ENCODE data around the gene SPSB3.

SPSB3 gene

DNA sequence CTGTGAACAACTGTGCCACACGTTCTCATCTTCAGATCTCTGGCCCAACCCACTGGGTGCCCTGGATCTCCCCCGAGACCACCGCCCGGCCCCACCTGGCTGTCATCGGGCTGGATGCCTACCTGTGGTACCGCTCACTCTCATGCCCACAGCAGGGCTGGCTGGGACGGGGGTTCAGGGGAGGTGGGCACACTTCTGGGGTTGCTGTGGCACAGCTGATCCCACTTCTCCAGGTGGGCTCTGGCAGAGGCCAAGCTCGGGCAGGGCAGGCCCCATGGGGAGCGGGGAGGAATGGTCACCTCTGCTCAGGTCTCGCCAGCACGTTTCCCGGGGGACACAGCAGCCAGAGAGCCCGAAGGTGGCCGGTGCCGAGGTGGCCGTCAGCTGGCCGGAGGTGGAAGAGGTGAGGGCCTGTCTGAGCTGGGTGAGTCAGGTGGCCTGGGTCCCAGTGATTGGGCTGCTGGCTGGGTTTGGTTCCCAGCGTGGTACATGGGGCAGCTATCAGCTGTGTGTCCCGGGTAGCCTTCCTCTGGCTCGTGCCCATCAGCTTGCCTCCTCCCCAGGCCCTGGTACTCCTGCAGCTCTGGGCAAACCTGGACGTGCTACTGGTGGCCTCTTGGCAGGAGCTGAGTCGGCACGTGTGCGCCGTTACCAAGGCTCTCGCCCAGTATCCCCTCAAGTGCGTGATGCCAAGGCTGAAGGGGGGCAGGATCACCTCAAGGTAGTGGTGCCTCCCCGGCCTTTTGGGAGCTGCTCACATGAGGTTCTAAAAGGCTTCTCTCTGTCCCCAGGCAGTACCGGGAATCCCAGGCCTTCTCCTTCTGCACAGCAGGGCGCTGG, 7.1 kb downstream of the SPSB3 start:
- DNase-seq (ENCODE audit: low spot score), result no peak

DNA sequence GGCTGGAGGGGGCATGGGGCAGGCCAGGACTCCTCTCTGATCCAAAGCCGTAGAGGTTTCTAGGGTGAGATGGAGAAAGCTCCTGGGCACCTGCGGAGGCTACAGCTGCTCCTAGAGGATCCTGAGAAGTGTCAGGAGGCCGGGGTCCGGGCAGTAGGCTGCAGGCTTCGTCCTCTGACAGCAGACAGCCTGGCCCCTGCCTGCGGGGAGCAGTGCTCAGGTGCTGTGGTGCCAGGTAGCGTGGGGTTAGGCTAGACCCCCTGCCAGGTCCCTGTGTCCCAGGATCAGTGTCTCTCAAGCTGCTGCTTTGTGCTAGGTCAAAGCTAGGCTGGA, 8.0 kb downstream of the SPSB3 start:
- no peak for DNase-seq (ENCODE audit: low spot score)

DNA sequence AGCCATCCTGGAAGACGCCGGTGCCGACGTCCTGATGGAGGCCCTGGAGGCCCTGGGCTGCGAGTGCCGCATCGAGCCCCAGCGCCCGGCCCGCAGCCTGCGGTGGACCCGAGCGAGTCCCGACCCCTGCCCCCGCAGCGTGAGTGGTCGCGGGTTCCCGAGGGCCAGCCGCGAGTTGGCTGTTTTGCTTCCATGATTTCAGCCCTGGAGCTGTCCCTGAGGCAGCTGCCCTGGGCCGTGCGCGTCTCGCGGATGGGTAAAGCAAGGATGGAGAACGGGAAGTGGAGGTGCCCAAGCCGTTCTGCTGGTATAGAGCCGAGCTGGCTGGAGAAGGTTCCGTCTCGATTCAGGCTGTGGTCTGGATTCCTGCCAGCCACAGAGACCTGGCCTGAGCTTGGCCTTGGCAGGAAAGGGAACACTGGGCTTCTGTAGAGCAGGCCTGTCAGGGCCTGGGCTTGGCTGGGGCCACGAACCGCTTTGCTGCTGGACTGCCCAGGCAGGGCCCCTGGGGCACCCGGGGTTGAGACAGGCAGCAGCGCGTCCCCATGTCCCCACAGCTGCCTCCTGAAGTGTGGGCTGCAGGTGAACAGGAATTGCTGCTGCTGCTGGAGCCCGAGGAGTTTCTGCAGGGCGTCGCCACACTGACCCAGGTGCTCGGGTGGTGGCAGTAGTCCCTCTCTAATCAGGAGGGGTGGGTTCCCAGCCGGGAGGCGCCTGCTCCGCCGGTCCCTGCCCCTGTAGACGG, 8.5 kb downstream of the SPSB3 start:
- peak; percentile 59 for DNase-seq (ENCODE audit: low spot score)

DNA sequence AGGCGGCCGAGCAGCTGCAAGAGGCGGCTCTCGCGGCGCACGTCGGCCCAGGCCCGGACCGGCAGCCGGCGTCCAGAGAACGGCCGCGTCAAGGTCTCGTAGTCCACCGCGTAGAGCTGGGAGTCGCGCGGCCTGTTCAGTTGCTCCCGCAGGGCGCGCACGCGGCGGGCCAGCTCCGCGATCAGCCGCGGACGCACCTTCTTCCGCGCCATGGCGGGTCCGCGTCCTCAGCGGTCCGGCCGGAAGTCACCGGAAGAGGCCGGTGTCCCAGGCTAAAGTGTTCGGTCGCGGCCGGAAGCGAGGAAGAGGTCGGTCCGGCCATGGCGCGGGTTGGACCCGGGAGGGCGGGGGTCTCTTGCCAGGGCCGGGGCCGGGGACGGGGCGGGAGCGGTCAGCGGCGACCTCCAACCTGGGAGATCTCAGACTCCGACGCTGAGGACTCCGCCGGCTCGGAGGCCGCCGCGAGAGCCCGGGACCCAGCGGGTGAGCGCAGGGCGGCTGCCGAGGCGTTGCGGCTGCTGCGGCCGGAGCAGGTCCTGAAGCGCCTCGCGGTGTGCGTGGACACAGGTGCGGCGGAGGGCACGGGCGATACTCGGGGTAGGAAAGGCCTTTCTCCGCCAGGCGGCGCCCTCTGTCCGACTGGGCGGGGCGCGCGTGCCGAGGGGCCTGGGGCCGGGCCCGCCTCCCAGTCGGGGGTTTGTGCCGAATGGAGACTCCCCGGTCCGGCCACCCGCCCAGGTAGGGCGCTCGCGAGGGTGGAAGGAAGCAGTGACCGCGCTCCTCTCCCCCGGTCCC, 9.3 kb downstream of the SPSB3 start, which contains the start of gene MRPS34:
Gene MRPS34, minus strand, starts transcription at position 227 of the 795 bp plus-strand sequence. Its CDS starts 15 bp downstream, at position 212.
- peak; percentile 80 for DNase-seq (ENCODE audit: low spot score)

DNA sequence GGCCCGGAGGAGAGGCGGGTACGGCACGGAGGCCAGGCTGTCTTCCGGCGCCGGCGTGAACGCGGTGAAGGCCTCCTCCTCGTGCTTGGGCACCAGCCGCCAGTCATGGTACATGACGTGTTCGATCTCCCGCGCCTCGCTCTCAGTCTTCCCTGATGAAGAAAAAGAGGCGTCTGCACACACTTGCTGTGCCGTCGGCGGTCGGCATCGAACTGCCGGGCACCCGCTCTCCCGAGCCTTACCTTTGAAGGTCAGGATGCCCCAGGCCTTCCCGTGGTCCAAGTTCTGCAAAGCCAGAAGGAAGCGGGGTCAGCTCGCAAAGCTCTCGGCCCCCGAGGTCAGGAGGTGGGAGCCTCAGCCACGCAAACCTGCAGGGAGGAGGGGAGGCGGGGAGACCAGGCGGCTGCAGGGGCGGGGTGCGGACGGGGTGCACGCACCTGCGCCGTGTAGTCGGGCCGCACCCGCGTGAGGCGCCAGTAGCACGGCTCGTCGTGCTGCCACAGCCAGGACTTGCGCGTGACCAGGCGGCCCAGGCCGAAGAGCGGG, 9.9 kb downstream of the SPSB3 start, which contains the start of gene EME2:
Gene EME2, plus strand, starts transcription at position 449 of the 546 bp plus-strand sequence. CDS start 418 bp downstream, outside the sequence.
- DNase-seq (ENCODE audit: low spot score), result peak; percentile 35

DNA sequence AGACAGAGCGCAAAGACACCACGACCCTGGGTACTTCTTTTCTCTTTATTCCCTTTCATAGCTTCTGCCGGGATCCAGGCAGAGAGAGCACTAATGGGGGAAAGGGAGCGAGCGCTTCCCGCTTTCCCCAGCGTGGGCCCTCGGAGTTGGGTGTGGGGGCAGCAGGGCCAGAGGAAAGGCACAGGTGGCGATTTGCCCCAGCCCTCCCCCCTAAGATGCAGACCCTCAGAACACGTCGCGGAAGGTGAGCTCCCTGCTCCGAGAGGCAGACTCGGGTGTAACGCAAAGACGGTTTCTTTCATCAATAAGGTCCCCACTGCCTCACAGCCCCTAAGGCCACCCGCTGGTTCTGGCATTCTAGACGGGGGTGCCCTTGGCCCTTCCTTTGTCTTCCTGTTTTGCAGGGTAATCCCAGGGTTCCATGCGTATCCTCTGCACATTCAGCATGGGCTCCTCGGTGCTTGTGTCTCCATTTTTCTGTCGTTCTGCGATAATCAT, 10.5 kb downstream of the SPSB3 start:
- DNase-seq (ENCODE audit: low spot score), result no peak

DNA sequence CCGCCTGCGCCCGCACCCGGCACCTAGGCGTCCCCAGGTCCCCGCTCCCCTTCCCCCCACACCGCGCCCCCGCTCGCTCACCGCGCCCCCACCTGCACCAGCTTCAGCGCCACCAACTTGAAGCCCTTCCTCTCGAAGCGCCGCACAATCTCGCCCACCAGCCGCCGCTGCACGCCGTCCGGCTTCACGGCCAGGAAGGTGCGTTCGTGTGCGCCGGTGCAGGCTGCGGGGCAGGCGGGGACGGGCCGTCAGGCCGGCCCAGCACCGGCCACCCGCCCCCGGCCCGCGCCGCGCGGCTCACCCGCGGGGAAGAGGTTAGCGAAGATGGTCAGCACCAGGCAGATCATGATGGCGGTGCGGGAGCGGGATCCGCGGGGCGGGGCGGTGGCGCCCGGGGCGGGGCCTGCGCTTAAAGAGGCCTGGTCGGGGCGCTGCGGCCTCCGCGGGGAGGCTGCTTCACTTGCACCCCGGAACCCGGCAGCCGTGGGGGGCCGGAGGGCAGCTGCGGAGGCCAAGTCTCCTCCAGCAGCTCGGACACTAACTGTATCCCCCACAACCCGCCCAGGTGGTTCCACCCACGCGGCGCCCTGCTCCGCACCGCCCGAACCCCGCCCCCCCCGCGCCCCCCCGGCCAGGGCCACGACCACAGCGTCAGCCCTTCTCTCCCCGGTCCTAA, 11.0 kb downstream of the SPSB3 start, which contains the start of gene NME3:
Gene NME3, minus strand, starts transcription at position 356 of the 676 bp plus-strand sequence. Its CDS starts 9 bp downstream, at position 347.
- peak; percentile 75 for DNase-seq (ENCODE audit: low spot score)

DNA sequence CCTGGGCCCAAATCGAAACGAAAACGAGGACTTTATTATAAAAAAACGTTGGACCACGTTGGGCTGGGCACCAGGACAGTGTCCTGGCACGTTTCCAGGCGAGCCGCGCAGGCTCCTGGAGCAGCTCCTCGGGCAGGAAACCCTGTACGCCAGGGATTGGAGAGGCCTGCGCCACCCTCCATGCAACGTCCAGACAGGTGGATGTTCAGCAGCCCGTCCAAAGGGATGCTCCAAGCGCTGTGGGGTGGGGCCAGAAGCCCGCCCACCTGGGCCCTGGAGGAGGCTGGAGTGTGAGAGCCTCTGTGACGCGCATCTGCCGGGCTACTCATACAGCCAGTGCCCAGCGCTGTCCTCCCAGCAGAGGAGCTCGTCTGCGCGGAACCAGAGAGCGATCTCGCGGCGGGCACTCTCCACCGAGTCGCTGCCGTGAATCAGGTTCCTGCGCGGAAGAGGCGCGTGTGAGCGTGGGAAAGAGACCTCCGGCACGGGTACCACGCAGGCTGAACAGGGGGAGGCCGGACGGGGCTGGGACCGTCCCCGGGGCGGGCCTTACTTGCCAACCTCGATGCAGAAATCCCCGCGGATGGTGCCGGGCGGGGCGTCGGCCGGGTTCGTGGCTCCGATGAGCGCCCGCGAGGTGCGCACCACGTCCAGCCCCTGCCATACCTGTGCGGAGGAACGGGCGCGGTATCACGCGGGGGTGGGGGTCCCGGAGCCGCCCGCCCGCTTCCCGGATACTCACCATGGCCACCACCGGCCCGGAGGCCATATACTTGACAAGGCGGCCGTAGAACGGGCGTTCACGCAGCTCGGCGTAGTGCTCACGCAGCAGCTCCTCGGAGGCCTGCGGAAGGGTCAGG, 11.8 kb downstream of the SPSB3 start:
- peak; percentile 43 for DNase-seq (ENCODE audit: low spot score)

DNA sequence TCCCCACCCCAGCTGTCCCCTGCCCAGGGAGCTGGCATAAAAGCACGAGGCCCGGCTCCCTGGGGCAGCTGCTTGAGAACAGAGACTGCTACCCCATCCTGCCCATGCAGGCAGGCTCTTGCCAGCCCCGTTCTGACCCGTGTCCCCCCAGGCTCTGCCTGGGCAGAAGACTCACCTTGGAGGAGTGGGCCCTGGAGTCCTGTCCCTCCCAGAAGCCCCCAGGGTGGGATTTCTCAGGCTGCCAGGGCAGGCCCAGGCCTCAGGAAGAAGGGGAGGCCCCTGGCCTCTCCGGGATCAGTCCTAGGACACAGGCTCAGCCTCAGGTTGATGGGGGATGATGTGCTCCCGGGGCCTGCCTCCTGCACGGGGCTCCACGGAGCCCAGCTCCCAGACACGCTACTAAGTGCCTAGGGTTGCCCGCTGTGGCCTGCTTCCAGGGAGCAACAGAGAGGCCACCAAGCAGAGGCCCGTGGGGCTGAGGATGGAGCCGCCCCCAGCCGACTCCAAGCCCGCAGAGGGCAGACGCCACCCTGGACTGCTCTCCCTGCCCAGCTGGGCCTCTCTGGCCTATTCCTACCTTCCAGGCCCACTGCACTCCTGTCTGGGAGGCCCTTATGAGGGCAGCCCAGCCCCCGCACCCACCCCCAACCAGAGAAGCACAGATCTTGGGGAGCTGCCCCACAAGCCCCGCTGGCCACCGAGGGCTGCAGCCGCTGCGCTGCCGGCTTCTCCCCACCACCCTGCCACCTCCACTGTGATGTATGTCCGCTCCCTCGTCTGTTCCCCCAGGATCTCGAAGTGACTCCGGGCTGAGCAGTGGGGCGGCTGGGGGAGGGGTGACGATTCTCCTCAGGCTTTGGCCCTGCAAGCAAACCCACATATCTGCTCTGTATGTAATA, 12.7 kb downstream of the SPSB3 start:
- no peak for DNase-seq (ENCODE audit: low spot score)

DNA sequence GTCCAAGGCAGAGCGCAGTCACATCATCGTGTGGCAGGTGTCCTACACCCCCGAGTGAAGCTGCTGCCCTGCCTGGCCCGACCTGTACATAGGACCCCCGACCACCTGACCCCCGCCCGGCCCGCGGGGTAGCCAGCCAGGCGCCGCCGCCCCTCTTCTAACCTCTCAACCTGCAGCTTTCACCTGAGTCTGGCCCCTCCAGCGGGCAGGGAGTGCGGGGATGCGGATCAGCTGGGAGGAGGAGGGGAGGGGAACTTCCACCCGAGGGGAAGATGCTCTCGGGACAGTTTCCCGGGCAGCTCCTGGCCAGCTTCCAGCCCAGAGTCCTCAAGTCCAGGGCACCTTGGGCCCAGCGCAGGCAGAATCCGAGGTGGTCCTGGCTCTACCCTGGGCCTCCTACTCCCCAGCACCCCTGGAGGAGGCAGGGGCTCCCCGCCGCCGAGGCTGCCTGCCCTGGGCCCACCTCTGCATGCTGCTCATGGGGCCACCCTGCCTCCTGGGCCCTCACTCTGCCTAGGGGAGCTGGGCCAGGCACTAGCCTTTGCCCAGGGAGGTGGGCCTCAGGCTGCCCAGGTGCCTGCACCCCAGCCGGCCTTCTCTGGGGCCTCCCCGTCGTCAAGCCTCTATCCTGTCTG, 13.5 kb downstream of the SPSB3 start:
- no peak for DNase-seq (ENCODE audit: low spot score)

DNA sequence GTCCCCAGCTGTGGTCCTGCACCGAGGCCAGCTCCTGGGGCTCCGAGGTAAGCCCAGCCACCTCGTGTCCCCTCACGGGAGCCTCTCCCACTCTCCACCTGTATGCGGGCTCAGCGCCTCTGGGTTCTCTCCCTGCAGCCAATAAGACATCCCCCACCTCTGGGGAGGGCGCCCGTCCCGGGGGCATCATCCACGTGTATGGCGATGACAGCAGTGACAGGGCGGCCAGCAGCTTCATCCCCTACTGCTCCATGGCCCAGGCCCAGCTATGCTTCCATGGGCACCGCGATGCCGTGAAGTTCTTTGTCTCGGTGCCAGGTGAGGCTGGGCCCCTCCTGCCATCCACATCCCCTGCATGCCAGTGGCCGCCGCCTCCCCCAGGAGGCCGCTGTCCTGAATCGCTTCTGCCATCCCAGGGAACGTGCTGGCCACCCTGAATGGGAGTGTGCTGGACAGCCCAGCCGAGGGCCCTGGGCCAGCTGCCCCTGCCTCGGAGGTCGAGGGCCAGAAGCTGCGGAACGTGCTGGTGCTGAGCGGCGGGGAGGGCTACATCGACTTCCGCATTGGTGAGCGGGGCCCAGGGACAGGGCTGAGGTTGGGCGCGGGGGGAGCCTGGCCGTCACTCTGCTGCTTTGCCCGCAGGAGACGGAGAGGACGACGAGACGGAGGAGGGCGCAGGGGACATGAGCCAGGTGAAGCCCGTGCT, 14.2 kb downstream of the SPSB3 start:
- DNase-seq (ENCODE audit: low spot score), result no peak

DNA sequence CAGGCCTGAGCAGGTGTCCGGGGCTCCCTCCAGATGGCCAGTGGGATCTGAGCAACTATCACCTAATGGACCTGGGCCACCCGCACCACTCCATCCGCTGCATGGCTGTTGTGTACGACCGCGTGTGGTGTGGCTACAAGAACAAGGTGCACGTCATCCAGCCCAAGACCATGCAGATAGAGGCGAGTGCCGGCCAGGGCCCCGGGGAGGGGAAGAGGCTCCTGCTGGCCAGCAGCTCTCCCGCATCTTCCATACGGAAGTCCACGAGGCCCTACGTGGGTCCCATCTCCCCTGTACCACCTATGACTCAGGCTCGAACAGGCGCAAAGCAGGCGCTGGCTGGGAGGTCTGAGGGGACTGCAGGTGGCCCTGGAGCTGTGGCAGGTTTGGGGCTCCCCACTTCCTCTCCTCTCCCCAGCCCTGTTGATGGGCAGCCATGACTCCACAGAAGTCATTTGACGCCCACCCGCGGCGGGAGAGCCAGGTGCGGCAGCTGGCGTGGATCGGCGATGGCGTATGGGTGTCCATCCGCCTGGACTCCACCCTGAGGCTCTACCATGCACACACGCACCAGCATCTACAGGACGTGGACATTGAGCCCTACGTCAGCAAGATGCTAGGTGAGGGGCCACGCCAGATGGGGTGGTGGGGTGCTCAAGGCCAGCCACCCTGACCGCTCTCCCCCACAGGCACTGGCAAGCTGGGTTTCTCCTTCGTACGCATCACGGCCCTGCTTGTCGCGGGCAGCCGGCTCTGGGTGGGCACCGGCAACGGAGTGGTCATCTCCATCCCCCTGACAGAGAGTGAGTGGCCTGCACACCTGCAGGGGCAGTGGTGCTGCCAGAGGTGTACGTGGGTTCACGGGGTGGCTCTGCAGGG, 15.0 kb downstream of the SPSB3 start:
- DNase-seq (ENCODE audit: low spot score), result no peak

DNA sequence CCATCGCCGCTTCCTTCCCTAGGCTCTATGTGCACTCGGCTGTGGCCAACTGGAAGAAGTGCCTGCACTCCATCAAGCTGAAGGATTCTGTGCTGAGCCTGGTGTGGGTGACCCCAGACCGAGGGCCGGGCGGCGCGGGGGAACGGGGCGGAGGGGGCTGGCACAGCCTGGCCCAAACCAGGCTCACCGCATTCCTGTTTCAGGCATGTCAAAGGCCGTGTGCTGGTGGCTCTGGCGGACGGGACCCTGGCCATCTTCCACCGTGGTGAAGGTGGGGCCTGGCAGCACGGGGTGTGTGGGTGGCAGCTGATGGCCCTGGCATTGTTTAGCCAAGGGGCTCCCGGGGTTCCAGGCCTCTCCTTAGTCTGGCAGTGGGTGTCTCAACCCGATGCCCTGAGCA, 15.7 kb downstream of the SPSB3 start:
- DNase-seq (ENCODE audit: low spot score), result no peak

DNA sequence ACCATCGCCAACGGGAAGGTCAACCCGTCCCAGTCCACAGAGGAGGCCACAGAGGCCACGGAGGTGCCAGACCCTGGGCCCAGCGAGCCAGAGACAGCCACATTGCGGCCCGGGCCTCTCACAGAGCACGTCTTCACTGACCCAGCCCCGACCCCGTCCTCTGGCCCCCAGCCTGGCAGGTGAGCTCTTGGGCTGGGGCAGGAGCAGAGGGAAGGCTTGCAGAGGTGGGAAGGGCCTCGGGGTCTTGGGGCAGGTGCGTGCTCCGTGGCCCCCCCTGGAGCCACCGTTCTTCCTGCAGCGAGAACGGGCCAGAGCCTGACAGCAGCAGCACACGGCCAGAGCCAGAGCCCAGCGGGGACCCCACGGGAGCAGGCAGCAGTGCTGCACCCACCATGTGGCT, 16.1 kb downstream of the SPSB3 start:
- no peak for DNase-seq (ENCODE audit: low spot score)

DNA sequence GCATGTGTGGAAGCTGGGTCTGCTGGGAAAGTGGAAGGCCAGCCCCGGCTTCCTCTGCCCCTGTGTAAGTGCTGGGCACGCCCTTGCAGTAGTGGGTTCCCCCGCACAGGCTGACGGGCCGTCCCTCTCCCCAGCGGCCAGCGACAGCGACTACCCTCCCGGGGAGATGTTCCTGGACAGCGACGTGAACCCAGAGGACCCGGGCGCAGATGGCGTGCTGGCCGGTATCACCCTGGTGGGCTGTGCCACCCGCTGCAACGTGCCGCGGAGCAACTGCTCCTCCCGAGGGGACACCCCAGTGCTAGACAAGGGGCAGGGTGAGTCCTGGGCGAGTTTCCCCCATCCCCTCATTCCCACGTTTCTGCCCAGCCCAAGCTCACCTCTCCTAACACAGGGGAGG, 16.5 kb downstream of the SPSB3 start:
- no peak for DNase-seq (ENCODE audit: low spot score)

DNA sequence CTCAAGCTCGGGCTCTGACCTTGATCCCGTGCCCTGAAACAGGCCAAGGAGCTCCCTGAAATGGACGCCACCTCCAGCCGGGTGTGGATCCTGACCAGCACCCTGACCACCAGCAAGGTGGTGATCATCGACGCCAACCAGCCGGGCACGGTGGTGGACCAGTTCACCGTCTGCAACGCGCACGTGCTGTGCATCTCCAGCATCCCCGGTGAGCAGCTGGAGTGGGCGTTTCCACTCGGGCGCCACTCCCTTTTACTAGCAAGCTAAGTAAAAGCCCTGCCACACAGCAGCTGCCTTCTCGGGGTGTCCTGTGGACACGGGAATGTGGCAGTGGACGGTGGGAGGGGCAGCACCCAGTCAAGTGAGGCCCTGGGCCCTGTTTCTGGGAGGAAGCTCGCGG, 17.4 kb downstream of the SPSB3 start:
- DNase-seq (ENCODE audit: low spot score), result no peak
